Endometrial microvascular endothelial cells (primary cell): ENCODE results near the gene GCK. TPM values are rescaled to one million over a fixed set of nuclear protein-coding genes. Genes with fewer than 3 reads are reported as not detected.

Experiments
- in situ Hi-C: cut with HindIII; loops from 2 replicates; pipeline ENCODE4 v1.10.0; 2017; ENCODE audit warnings: low sequenced_read_pairs, low pct_unique_long_range_greater_than_20kb; ENCODE audit errors: inconsistent ontology term
- total RNA-seq: library from RNA; depleted of rRNA; stranded (reverse); fragments of >200 nt; gene quantifications from one replicate; pipeline ENCODE4 v1.2.3, GENCODE V29; 2015; ENCODE audit errors: inconsistent ontology term

GCK gene
- total RNA-seq, 1 donor from 2014 or later, result 0.28 TPM

DNA sequence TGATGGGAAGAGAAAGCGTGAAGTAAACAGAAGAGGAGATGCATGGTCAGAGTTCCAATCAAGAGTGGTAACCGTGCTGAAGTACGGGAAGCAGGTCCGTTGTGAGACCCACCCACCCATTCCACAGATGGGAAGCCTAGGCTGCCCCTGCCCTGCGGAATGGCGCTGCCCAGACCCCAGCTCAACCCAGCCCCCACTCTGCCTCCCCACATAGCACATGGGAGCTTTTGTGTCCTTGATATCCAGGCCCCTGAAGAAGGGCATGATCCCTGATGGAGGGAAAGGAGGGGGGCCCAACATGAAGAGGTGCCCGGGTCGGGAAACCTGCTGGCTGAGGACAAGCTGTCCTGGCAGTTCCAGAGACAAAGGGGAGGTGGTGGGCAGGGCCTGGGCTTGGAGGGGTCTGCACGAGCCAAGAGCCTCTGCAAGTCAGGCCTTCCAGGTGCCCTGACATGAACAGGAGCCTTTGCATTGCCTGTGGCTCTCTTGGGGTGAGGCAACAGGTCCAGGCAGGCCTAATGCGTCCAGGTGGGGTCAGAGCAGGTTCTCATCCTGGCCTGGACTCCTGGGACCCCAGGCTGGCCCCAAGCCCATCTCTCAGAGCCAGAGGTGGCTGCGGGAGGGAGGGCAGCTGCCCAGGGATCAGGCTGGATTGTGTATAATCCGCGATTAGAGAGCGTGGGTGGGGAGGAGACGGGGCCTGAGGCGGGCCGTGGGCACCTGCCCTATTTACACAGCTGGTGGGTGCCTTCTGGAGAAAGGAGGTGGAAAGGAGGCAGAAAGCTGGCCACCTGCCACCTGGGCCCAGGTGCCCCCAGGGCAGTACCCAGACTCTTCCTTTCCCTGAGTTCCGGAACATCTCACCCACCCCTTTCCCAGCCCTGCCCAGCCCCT, 35.1 kb upstream of the GCK start:
- in situ Hi-C loops, result loop anchor here (25.0 kb wide), 1 partner anchor 338 kb away; the partner anchor contains the start of gene DDX56

DNA sequence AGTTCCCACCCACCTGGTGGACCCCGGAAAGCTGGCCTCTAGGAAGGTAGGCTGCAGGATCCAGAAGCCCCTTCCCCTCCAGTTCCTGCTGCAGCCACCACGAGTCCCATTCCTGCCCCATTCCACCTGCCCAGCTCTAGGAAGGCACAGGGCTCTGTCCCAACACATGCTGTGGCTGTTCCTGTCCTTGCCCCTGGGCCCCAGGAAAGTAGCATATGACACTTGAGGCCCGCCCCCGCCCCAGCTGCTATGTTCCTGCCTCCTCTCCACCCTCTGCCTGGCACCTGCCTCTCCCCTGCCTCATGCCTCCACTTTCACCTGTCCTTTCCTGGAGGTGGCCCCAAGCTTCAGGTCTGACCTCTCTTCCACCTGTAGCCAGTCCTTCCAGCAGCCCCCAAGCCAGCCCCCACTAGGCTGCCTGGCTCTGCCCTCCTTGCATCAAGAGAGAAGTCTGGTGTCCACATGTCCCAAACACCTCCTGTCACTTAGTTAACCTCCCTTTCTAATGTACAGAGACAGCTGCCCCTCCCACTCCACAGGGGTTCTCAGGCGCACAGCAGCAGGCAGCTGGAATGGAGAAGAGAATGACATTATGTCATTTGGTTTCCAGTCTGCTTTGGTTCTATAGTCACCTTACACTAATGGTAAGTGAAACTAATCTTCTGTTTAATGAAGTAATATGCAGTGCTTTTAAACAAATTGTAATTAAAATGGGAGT, 34.3 kb upstream of the GCK start:
- in situ Hi-C loops, result loop anchor here (25.0 kb wide), 1 partner anchor 339 kb away; the partner anchor contains the start of gene DDX56

DNA sequence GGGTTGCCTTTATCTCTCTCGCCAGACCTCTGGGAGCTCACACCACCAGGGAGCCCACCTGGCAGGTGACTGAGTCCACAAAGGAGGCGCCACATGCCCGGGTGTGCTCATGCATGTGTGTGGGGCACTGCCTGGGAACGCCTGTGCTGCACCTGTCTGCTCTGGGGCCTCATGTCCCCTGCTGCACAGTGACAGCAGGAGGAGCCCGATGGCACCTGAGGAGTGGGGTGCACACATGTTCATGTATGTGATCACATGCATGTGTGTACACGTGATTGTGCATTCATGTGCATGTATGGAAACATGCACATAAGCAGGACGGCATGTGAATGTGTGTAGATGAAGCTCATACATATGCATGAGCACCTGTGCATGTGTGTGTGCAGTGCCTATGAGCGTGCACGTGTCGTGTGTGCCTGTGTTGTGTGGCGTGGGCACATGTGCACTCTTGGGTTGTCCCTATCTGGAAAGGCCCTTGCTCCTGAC, 33.6 kb upstream of the GCK start:
- in situ Hi-C loops, result loop anchor here (25.0 kb wide), 1 partner anchor 339 kb away; the partner anchor contains the start of gene DDX56

DNA sequence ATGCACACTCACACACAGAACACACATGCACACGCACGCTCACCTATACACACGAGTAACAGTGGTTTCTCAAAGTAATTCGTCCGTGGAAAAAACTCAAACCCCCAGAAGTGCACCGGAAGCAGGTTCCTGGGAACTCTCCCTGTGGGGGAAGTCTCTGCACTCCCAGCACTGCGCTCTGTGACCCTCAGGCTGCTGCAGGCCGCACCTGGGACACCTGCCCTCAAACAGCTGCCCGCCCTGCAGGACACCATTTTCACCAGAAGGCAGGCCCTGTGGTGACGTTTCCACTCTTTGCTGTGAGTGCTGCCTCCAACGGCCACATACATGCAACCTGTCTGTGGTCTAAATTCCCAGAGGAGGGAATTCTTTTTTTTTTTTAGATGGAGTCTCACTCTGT, 32.8 kb upstream of the GCK start:
- in situ Hi-C loops, result loop anchor here (25.0 kb wide), 1 partner anchor 340 kb away; the partner anchor contains the start of gene DDX56

DNA sequence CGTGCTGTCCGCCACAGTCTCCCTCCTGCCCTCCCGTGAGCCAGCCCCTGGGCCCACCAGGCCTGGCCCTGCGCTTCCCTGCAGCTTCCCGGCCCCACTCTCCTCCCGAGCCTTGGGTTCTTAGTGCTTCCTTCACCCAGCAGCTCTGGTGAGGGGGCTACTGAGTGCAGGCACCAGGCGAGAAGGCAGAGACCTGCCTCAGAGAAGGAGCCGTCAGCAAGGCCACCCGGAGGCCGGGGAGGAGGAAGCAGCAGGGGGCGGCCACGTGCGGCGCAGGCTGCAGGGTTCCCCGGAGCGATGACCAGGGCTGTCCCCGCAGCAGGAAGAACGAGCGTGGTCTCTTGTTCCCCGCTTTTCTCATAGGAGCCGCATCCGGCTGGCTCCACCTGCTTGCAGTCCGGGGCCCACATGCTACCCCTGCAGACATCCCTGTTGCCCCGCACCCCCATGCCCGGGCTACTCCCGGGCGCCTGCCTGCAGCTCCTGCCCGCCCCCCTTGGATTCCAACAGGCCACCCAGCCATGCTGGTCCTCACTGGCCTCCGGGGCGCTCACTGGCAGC, 32.1 kb upstream of the GCK start:
- in situ Hi-C loops, result loop anchor here (25.0 kb wide), 1 partner anchor 341 kb away; the partner anchor contains the start of gene DDX56

DNA sequence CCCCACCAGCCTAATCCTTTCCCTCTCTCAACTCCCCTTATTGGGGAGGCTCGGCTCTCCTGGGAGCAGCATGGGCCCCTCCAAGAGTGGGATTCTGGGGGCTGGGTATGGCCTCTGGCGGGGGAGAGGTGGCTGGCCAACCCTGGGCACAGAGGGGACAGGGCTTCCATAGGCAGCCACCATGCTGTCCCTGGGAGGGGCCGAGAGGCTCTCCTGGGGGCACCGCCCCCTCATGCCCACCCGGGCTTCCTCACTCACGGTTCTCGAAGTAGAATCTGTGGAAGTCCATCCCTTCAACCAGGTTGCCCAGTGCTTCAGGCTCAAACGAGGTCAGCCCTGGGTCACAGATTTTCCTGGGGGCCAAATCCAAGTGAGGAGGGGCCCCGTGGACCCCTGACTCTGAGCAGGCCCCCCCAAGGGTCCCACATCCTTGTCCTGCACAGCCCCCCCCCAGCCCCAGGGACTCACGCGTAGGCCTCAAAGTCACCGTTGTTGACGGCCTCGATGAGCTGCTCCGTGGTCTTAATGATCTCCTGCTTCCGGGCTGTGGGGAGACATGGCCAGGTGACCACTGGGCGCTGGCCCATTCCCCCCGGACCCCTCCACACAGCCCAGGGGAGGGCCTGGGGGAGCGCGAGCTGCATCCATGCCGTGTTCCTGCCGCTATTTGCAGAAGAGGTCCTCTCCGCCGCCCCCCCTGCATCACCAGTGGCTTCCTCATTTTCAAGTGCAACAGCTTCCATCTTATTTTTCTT, 31.3 kb upstream of the GCK start:
- in situ Hi-C loops, result loop anchor here (25.0 kb wide), 1 partner anchor 342 kb away; the partner anchor contains the start of gene DDX56

DNA sequence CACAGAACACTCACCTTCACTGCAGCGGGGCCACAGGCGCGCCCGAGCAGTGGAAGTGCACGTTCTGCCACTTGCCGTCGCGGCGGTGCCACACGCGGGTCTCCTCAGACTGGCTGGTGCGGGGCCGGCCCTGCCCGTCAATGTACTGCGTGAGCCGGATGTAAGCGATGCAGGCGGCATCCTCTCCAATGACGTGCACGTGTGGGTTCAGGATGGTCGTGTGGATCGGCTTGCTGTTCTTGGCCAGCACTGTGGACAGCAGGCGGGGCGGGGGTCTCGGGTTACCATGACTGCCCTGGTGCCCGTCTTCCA, 30.8 kb upstream of the GCK start:
- in situ Hi-C loops, result loop anchor here (25.0 kb wide), 1 partner anchor 342 kb away; the partner anchor contains the start of gene DDX56

DNA sequence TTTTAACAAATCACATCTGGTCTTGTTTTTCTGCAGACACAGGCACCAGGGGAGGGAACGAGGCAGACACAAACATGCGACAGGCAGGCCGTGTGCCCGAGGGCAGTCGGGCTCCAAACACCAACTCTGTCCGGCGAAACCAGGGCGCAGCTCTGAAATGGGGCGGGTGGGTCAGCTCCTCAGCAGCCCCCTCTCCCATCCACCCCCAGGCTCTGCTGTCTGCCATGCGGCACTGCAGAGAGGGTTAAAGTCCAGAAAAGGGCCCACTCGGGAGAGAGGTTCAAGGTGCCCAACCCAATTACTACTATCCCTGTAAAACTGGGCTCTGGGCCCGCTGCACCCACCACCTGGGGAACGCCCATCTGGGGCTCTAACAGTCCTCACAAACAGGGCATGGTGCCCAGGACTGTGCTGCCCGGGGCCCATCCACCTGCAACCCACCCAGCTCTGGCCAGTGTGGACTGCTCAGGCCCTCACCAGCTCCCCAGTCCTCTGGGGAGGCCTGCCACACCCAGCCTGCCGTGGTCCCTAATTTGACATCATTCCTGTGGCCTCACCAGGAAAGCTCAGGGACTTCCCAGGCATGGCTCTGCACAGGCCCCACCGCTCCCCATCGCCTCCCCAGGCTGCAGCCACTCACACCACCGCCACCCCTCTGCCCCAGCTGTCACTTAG, 30.3 kb upstream of the GCK start:
- in situ Hi-C loops, result loop anchor here (25.0 kb wide), 1 partner anchor 343 kb away; the partner anchor contains the start of gene DDX56

DNA sequence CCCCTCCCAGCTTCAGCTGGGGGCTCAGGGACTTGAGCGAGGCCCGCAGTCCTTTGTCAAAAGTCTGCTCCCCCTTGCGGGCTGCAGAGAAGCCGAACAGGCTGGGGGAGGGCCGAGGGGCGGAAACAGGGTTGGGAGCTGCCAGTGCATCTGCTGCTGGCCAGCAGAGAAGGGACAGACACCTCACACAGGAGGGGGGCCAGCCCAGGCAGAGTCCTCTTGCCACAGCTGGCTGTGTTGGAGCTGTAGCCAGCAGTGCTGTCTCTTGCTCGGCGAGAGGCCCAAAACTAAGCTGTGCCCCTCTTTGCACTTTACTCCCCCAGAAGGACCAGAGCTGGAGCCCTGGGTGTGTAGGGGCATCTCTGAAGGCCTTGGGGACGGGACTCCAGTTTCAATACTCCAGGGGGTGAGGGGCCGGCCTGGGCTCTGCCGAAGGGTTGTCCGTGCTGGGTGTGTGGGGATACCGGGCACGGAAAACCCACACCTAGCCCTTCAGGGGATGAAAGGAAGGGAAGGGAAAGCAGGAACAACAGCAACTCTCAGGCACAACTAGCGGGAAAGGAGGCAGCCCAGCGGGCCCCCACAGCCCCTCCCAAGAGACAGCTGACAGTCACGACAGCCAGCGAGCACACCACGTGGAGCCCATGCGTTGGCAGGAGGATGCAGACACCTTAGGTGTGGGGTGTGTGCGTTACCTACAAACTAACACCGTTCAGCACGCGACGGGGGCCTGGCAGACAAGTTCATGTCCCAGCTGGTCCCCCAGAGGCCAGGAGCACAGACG, 29.4 kb upstream of the GCK start:
- in situ Hi-C loops, result loop anchor here (25.0 kb wide), 1 partner anchor 344 kb away; the partner anchor contains the start of gene DDX56

DNA sequence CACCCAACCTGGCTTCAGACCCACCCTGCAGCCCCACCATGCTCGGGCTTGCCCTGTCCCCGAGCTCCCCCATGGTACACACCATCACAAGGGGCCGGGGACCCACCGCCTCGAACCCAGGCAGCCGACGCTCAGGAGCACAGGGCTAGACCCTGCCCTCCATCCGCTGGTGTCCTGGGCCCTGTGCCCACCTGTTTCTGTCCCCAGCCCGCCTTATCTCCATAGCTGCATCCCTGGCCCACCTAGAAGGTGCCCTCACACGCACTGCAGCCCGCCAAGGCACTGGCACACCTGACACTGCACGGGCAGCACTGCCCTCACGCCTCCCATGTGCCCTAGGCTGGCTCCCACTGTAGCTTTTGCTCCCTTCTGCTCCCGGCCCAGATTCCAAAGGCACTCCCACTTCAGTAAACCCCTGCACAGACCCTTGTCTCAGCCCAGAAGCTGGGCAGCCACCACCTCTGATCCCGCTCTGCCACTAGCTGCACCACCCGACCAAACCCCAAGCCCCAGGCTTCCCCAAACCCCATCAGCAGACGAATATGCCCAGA, 28.7 kb upstream of the GCK start:
- in situ Hi-C loops, result loop anchor here (25.0 kb wide), 1 partner anchor 344 kb away; the partner anchor contains the start of gene DDX56

DNA sequence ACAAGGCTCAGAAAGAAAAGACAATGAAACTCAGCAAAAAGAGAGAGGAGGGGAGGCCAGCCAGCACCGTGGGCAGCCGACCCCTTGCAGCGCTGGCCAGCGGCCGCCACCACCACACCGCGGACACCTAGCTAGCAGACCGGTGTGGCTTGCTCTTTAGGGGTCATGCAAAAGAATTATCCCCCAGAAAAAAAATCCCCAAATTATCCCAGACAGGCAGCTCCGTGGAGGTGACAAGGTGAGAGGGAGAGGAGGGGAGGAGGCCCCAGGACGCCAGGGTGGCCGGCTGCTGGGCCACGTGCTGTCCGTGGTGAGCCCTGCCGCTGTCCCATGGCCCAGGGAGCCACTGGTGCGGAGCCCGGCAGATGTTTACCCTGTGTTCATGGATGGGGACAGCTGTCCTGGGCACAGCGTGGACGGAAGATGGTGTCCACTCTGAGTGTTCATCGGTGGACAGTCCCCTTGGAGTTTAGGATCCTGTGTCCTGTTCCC, 28.0 kb upstream of the GCK start:
- in situ Hi-C loops, result loop anchor here (25.0 kb wide), 1 partner anchor 345 kb away; the partner anchor contains the start of gene DDX56

DNA sequence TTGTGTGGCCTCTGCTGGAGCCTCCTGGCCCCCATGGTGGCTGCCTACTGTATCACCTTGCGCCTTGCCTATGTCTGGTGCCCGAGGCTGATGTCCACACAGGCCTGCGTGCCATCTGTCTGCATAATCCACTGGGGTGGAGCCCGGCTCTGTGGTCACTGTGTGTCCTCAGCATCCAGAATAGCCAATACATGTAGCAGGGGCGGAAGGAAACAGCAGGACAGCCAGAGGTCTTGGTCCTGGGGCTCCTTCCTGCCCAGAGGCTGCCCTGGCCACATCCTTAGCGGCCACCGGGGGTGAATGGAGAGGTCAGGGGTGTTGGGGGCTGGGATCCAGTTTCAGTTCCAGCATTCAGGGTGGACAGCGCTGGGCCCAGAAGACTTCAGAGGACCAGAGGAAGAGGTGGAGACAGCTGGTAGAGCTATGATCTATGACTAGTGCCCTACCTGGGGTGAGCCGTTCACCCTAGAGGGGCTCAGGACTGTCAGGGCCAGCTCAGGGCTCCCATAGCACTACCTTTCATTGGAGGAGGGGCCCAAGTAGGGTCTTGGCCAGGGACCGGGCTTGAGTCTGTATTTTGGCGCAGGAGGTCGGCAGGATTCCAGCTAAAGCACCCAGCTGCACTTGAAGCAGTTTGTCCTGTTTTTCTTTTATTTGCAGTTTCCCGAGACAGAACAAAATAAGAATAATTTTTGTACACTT, 27.4 kb upstream of the GCK start:
- in situ Hi-C loops, result loop anchor here (25.0 kb wide), 1 partner anchor 346 kb away; the partner anchor contains the start of gene DDX56

DNA sequence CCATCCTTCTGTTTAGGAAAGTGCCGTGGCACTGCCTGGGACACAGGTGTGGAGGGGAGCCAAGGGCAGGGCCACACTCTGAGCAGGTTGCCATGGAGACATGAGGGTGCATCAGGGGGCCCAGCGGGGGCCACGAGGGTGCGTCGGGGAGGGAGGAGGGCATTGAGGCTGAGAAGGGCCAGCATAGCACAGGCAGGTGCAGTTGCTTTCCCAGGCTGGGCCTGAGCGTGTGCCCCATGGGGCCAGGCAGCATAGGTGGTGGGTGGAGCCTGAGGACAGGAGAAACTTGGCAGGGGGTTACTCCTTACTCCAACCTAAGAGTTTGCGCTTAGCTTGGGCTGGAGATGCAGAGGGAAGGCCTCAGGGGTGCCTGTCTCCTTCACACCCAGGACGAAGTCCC, 26.8 kb upstream of the GCK start:
- in situ Hi-C loops, result loop anchor here (25.0 kb wide), 1 partner anchor 346 kb away; the partner anchor contains the start of gene DDX56

DNA sequence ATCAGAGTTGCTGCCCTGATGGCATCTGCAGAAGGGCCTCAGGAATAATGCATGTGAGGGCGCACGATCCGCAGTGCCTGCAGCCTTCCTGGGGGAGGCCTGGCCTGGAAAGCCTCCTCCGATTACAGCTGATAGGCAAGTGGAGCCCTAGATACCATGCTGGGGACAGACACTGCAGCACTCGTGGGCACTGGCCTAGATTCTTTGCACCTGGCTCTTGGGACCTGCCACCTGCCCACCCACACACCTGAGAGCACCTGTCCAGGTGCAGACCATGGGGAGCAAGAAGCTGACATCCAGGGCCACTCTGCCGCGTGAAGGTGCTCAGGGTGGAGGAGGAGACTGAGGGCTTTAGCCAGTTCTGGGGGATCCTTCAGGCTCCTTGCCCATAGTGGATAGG, 26.3 kb upstream of the GCK start:
- in situ Hi-C loops, result loop anchor here (25.0 kb wide), 1 partner anchor 347 kb away; the partner anchor contains the start of gene DDX56

DNA sequence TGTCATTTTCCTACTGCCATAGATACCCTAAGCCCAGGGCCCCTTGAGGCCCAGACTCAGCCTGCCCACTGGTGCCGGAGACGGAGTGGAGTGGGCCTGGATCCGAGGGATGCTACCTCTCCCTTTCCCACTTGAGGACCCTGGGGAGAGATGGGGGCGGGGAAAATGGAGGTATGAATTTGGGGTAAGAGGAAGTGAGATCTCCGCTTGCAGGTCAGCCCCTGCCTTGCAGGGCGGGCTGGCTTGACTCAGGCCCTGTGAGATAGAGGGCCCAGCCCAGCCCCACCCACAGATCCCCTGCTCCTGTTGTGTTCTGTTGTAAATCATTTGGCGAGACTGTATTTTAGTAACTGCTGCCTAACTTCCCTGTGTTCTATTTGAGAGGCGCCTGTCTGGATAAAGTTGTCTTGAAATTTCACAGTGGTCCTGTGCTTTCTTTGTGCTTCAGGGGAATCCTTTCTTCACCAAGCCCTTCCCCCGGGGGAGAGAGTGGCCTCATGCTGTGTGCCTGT, 24.7 kb upstream of the GCK start:
- in situ Hi-C loops, result loop anchor here (25.0 kb wide), 1 partner anchor 348 kb away; the partner anchor contains the start of gene DDX56
